Activated B cell treated with CpG ODN at 0.5 μM for 24 hours (primary cell): ENCODE measurements around the gene HOXD13. TPM values are rescaled to one million over a fixed set of nuclear protein-coding genes. Genes with fewer than 3 reads are reported as not detected.

Source experiments
- ATAC-seq: fragments of 200-7000 bp; cut with Tn5 transposase; one replicate; pipeline ENCODE4 v1.10.0; 2021; ENCODE audit warnings: low read depth, mild to moderate bottlenecking, moderate library complexity
- CTCF ChIA-PET: fragments of 350-600 bp; sonication (Branson Sonifier 250); formaldehyde crosslinking; loops from one replicate; lab custom pipeline; 2021; ENCODE audit warnings: antibody characterized with exemption; lab: Charles Lee
- POLR2A ChIA-PET: fragments of 350-600 bp; sonication (Branson Sonifier 250); formaldehyde crosslinking; loops from one replicate; lab custom pipeline; 2021; ENCODE audit warnings: antibody characterized with exemption; lab: Charles Lee
- DNase-seq: peaks from one replicate; pipeline ENCODE4 v3.0.0; 2022
- H3K27ac Mint-ChIP-seq: one replicate; pipeline ENCODE4 v1.8.0; 2020; ENCODE audit warnings: mixed read lengths
- H3K27me3 Mint-ChIP-seq: one replicate; pipeline ENCODE4 v1.8.0; 2021; ENCODE audit warnings: mixed read lengths
- H3K36me3 Mint-ChIP-seq: one replicate; pipeline ENCODE4 v1.8.0; 2021; ENCODE audit warnings: low read depth, mixed read lengths
- H3K4me1 Mint-ChIP-seq: one replicate; pipeline ENCODE4 v1.8.0; 2021; ENCODE audit warnings: mixed read lengths
- H3K4me3 Mint-ChIP-seq: one replicate; pipeline ENCODE4 v1.8.0; 2020; ENCODE audit warnings: mild to moderate bottlenecking, mixed read lengths
- H3K9me3 Mint-ChIP-seq: one replicate; pipeline ENCODE4 v1.8.0; 2020; ENCODE audit warnings: mixed read lengths
- intact Hi-C: fragments of 100-400 bp; cut with micrococcal nuclease; formaldehyde crosslinking; loops from one replicate; pipeline ENCODE4 v1.15.1; 2024
- total RNA-seq: library from RNA; stranded (reverse); gene quantifications from 2 replicates; pipeline ENCODE4 v1.2.3, GENCODE V29; 2022
- TF ChIP-seq, protein P1 (sequence below): fragments of 200-600 bp; IDR thresholded peaks from one replicate; pipeline ENCODE4 v1.8.0; 2022; ENCODE audit warnings: antibody characterized with exemption, mild to moderate bottlenecking

Gene HOXD13
- total RNA-seq, 1 donor from 2014 or later, result not detected

DNA sequence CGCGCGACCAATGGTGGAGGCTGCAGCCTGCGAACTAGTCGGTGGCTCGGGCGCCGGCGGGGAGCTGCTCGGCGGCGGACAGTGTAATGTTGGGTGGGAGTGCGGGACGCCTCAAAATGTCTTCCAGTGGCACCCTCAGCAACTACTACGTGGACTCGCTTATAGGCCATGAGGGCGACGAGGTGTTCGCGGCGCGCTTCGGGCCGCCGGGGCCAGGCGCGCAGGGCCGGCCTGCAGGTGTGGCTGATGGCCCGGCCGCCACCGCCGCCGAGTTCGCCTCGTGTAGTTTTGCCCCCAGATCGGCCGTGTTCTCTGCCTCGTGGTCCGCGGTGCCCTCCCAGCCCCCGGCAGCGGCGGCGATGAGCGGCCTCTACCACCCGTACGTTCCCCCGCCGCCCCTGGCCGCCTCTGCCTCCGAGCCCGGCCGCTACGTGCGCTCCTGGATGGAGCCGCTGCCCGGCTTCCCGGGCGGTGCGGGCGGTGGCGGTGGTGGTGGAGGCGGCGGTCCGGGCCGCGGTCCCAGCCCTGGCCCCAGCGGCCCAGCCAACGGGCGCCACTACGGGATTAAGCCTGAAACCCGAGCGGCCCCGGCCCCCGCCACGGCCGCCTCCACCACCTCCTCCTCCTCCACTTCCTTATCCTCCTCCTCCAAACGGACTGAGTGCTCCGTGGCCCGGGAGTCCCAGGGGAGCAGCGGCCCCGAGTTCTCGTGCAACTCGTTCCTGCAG, 30.3 kb downstream of the HOXD13 start, which contains the start of gene HOXD9:
Gene HOXD9 (plus strand): TSS at position 37 of the 728 bp plus-strand sequence. CDS start 50 bp downstream, at position 87.
- intact Hi-C loops, result no loop called here
- peaks cover 66% of the 10 kb centered on the region for H3K27me3 Mint-ChIP-seq
- no peak within 1 kb of the TSS for H3K27ac Mint-ChIP-seq

DNA sequence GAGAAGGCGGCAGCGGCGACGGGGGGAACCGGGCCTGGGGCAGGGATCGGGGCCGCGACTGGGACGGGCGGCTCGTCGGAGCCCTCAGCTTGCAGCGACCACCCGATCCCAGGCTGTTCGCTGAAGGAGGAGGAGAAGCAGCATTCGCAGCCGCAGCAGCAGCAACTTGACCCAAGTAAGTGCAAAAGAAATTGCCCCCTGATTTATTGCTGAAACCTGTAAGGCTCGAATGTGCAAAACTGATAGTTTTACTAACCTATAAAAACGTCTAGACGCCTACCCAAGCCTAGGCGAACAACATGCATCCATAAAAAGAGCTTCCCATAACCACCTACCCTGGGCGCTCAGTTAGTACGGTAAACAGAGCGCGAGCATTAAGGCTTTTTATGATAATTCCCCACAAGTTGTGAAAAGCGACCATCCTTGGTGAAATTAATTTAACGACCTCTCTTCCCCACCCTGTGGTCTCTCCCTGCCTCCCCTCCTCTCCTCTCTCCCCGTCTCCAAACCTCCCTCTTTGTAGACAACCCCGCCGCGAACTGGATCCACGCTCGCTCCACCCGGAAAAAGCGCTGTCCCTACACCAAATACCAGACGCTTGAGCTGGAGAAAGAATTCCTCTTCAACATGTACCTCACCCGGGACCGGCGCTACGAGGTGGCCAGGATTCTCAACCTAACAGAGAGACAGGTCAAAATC, 31.0 kb downstream of the HOXD13 start:
- peaks cover 18% of the 10 kb centered on the region for H3K4me1 Mint-ChIP-seq
- ChIA-PET CTCF (interaction anchor here (0.7 kb wide), 1 partner anchor 528 kb away, joined by 3 read pairs; no protein-coding TSS in a partner anchor), POLR2A (no interaction called here)
- H3K9me3 Mint-ChIP-seq, result no peaks in the 10 kb centered on the region
- no peak overlapping the region for H3K27ac Mint-ChIP-seq
- TF ChIP-seq, protein P1, sequence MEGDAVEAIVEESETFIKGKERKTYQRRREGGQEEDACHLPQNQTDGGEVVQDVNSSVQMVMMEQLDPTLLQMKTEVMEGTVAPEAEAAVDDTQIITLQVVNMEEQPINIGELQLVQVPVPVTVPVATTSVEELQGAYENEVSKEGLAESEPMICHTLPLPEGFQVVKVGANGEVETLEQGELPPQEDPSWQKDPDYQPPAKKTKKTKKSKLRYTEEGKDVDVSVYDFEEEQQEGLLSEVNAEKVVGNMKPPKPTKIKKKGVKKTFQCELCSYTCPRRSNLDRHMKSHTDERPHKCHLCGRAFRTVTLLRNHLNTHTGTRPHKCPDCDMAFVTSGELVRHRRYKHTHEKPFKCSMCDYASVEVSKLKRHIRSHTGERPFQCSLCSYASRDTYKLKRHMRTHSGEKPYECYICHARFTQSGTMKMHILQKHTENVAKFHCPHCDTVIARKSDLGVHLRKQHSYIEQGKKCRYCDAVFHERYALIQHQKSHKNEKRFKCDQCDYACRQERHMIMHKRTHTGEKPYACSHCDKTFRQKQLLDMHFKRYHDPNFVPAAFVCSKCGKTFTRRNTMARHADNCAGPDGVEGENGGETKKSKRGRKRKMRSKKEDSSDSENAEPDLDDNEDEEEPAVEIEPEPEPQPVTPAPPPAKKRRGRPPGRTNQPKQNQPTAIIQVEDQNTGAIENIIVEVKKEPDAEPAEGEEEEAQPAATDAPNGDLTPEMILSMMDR, result no peak
- no peak for ATAC-seq
- H3K27me3 Mint-ChIP-seq, result peaks cover 67% of the 10 kb centered on the region
- no peak for DNase-seq
- no peak overlapping the region for H3K4me3 Mint-ChIP-seq
- H3K36me3 Mint-ChIP-seq, result no peaks in the 10 kb centered on the region
- intact Hi-C loops, result no loop called here

More for the DNA sequence above, 30.3 kb downstream of the HOXD13 start, which contains the start of gene HOXD9:
- Mint-ChIP-seq H3K4me1 (peaks cover 12% of the 10 kb centered on the region), H3K36me3 (no peaks in the 10 kb centered on the region), H3K9me3 (no peaks in the 10 kb centered on the region), H3K4me3 (peak within 1 kb of the TSS; percentile 59)
- CTCF ChIA-PET, result no interaction called here
- TF ChIP-seq, protein P1, result no peak
- DNase-seq (no peak), ATAC-seq (no peak)
- POLR2A ChIA-PET, result no interaction called here

DNA sequence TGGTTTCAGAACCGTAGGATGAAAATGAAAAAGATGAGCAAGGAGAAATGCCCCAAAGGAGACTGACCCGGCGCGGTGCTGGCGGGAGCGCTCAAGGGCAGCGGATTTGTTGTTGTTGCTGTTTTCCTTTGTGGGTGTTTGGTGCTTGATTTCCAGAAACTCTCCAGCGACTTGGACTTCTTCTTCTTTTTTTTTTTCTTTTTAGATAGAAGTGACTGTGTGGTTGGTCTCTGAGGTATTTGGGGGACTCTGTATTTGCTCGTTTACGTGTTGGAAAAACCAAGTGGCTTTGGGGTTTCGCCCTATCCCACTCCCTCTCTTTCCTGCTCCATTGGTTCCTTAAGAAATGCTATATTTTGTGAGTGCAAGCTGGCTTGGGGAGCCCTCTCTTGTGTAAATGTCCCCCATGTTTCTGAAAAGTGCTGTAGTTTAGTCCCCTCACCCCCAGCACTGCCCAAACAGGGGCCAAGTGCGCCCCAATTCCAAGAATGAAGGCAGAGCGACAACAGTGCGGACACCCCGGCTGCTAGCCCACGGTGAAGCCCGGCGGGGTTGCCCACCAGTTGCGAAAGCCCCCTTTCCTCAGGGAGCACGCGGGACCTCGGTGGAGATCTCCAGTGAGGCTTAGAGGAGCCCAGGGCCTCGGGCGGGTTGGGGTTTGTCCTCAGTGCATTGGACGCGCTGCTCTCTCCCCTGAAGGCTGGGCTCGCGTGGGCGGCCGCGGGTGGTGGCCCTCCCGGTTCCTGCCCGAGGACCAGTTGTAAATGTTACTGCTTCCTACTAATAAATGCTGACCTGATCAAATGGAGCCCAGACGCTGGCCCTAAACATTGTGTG, 31.8 kb downstream of the HOXD13 start:
- Mint-ChIP-seq H3K27ac (no peak overlapping the region), H3K4me3 (no peak overlapping the region), H3K36me3 (no peaks in the 10 kb centered on the region), H3K27me3 (peaks cover 68% of the 10 kb centered on the region), H3K9me3 (no peaks in the 10 kb centered on the region), H3K4me1 (peaks cover 22% of the 10 kb centered on the region)
- ATAC-seq, result no peak
- ChIA-PET POLR2A (no interaction called here), CTCF (interaction anchor here (0.7 to 4.7 kb wide), 4 partner anchors 513 to 1024 kb away, joined by 3 to 94 read pairs (median 27); no protein-coding TSS in a partner anchor)
- DNase-seq, result no peak
- TF ChIP-seq, protein P1, result no peak
- intact Hi-C loops, result no loop called here

DNA sequence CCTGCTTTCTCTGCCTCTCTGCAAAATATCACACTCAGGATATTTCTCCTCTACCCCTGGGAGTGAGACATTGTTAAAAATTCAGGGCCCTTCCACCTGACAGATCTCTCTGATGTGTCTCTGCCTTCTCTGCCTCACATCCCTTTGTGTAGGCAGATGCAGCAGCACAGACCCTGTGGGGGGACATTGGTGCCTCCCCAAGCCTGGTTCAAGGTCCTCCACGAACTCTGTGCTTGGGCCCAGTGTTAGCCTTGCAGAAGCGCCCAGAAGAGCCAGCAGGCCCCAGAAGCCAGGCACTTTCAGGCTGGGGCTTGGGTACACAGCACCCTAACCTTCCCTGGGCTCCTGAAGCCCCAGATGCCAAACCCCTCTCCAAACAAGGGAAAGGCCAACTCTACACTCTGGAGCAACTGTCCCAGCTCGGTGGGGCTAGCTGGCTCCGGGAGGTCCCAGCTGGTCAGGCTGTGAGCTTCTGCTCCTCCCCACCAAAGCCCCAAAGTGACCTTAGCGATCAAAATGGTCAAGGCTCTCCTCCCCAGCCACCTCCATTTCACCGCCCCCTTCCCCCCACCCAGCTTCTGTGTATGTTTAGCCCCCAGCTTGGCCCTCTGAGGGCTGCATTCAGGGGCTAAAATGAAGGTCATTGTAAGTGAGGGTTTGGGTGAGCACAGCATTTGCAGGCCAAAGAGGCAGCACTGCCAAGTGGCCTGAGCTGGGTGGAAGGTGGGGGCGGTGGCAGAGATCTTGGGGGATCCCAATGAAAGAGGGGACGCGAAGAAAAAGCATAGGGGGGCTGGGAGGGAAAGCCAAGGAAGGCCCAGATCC, 32.6 kb downstream of the HOXD13 start:
- DNase-seq (no peak), ATAC-seq (no peak)
- Mint-ChIP-seq H3K4me1 (peaks cover 22% of the 10 kb centered on the region), H3K36me3 (no peaks in the 10 kb centered on the region), H3K27ac (no peak overlapping the region), H3K4me3 (no peak overlapping the region), H3K27me3 (peaks cover 62% of the 10 kb centered on the region), H3K9me3 (no peaks in the 10 kb centered on the region)
- intact Hi-C loops, result loop anchor here (5.0 kb wide), 1 partner anchor 1292 kb away; no protein-coding TSS in a partner anchor
- CTCF ChIA-PET, result interaction anchor here (3.5 to 4.7 kb wide), 4 partner anchors 330 to 1023 kb away, joined by 24 to 94 read pairs (median 57); no protein-coding TSS in a partner anchor
- TF ChIP-seq, protein P1, result no peak
- POLR2A ChIA-PET, result no interaction called here
